HG02852 (cell line): ENCODE measurements around the gene VPS13C.
A peak's percentile ranks its signal among the peaks of the same experiment; 100 is the strongest.
"Not testable (repeated sequence)": the region's sequence is repeated elsewhere in the genome, so short reads cannot be mapped to it uniquely, and the experiment has no call there.

Experiments
- ATAC-seq: cut with Tn5 transposase; IDR thresholded peaks from one replicate; pipeline ENCODE4 v1.9.1; 2021; ENCODE audit warnings: mild to moderate bottlenecking, moderate library complexity; ENCODE audit not compliant: unreplicated experiment

Gene VPS13C

DNA sequence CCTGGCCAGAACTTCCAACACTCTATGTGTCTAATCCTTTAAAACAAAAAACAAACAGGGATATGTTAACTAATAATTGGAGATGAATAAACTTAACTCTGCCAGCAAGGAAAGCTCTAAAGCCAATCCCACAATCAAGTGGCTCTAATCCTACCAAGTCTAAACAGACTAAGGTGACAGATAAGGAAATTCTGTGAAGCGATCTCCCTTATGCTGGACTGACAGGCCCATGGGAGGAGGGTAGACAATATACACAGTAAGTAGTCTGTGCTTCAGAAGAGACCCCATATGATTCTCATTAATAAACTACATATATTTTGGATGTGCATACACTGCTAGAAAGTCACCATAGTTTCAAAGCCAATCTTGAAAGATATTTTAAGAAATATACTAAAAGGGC is 10.1 kb downstream of the VPS13C start:
- no peak for ATAC-seq

GRCh38 chr15:62048254-62048653 is 12.0 kb downstream of the VPS13C start:
- ATAC-seq = not testable (repeated sequence)

DNA sequence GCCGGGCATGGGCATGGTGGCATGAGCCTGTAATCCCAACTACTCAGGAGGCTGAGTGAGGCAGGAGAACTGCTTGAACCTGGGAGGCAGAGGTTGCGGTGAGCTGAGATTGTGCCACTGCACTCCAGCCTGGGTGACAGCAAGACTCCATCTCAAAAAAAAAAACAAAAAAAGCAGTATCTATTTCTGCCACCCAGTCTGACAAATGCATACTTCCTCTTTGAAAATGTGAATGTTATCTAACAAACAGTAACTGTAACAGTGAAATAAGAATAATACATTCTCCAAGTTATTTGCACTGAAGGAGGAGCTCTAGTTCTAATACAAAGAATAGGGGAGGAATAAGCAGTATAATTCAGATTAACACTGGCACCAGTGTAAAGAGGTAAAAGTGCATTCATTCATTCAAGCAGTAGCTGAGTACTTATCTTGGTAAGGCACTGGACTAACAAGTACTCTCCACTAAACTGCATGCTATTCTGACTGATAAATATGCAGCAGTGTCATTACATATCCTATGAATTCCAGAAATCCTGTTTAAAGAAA is 12.9 kb downstream of the VPS13C start:
- ATAC-seq = peak; percentile 41

DNA sequence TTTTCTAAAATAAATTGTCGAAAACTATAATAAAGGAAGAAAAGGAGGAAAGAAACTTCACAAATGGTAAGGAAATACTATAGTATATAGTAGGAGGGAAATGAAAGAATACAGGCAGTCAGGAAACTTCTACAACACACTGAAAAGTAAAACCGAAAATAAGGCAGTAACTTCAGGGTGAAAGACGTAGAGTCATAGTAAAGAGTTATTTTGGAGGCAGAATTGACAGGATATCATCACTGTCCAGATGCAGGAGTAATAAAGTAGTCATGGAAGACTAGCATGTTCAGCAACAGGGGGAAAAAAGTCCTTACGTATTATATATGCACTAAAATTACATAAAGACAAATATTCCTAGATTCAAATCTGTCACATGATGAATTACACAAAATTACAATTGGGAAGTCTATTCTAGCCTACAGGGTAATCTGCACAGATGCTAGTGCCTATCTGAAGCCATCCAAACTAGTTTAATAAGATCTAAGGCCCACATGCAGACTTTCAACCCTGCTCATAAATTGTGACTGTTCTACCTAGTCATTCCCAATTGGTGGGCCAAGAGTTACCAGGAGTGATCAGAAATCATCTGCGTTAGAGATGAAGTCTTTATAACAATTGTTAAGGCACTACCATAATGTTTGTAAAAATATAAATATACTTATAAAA is 14.0 kb downstream of the VPS13C start:
- peak; percentile 60 for ATAC-seq

GRCh38 chr15:62035256-62035924 is 24.9 kb downstream of the VPS13C start:
- no peak for ATAC-seq

- ATAC-seq = no peak
Observed at GRCh38 chr15:62027916-62028315, 32.3 kb downstream of the VPS13C start.

DNA sequence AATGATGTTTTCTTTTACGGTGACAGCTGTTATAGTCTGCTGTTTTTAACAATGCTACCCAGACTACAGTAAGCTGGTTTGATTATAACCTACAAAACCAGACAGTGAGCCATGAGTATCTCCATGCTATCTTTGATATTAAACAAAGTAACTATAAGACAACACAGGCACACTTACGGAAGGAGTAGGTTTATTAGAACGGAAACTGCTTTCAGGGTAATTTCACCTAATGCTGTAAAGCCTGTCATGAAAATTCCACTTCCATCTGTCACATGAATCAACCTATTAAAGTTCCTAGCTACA is 33.0 kb downstream of the VPS13C start:
- ATAC-seq = no peak

DNA sequence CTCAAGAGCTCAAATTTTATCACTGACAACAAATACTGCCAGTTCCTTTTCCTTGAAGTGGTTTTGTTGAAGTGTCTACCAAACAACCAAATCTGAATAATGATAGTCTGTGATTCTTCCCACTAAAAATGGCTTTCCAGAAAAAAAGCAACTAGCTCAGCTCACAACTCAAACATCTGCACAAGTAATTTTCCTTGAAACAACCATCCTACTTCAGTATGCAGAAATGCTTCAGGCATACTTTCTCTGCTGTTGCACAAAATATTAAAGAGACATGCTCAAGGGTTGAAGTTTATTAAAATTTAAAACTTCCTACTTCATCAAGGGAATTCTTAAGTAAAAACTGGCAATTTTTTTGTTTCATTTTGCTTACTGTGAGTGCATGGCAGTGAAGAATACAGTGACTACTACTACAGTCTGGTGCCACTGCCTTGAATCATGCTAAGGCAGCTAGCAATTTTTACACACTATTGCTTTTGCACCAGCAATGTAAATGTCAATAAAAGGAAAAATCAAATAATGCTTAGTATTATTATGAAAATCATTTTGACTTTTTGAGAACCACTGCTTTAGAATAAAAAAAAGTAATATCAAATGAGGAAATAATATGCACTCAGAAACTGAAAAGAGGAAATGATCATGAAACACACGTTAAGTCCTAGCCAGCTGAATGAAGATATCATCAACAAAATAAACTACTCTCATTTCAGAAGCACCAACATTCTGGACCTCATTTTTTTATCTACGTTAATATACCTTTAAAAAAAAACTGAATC is 33.6 kb downstream of the VPS13C start:
- no peak for ATAC-seq

DNA sequence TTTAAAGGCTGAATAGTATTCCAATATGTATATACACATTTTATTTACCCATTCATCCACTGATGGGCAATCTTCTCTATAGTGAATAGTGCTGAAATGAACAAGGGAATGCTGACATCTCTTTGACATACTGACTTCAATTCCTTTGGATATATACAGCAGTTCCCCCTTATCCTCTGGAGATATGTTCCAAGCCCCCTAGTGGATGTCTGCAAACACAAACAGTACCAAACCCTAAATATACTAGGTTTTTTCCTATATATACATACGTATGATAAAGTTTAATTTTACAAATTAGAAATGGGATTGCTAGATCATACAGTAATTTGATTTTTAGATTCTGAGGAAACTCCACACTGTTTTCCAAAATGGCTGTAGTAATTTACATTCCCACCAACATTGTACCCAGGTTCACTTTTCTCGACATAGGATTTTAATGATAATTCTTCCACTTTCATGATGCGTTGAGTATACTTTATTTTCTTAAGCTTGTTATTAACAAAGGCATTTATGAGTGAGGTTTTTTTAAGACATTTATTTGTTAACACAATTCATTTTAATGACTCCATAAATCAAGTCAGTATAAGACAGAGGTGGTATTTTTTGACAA is 38.2 kb downstream of the VPS13C start:
- no peak for ATAC-seq

DNA sequence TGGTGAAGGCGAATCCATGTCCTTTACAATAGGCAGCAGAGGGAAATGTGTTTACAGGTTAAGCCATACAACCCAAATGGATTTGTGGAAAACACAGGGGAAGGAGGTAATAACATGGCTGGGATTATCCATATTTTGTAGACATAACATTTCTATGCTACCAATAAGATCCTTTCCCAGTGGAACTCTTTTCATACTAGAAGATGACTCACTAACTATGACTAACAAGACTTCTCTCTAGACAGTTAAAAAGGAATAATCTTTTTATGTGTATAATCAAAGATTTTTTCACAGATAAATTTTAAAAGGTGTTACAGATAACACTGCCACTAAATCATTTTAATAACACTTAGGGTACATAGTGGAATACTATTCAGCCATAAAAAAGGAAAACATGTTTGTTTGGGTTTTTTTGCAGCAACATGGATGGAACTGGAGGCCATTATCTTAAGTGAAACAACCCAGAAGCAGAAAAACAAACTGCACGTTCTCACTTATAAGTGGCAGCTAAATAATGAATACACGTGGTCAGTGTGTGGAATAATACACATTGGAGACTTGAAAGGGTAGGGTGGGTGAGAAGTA is 39.6 kb downstream of the VPS13C start:
- no peak for ATAC-seq

DNA sequence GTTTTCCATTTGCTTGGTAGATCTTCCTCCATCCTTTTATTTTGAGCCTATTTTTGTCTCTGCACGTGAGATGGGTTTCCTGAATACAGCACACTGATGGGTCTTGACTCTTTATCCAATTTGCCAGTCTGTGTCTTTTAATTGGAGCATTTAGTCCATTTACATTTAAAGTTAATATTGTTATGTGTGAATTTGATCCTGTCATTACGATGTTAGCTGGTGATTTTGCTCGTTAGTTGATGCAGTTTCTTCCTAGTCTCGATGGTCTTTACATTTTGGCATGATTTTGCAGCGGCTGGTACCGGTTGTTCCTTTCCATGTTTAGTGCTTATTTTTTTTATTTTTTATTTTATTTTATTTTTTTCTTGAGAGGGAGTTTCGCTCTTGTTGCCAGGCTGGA is 54.9 kb downstream of the VPS13C start:
- not testable (repeated sequence) for ATAC-seq

DNA sequence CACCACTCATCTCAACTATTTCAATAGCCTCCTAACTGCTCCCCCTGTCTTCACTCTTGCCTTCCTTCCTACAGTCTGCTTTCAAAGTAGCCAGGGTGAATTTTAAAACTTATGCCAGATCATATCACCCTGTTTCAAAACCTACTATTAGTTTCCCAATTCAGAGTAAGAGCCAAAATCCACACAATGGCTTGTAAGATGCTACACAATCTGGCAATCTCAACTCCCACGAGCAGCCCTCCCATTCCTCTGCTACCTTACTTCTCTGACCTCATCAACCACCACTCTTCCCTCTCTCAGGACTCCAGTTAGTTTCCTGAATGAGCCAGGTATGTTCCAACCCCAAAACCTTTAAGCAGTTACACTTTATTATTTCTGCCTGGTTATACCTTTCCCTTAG is 62.5 kb downstream of the VPS13C start:
- ATAC-seq = no peak

- ATAC-seq = no peak
Observed at GRCh38 chr15:61996056-61996635, 64.1 kb downstream of the VPS13C start.

DNA sequence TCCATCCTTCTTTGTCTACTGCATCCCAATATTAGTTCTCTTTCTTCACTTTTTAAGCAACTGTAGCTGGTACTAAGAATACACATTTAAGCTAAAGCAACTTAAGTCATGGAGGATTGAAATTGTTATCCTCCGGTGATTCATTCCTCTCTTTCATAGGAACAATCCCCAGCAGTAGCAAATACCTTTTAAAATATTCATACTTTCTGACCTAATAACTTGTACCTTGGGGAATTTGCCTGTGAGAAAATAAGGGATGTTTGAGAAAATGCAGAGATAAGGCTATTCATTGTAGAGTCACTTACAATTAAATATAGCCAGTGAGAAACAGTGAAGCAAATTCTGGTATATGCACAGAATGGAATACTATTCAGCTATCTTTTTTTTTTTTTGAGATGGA is 66.0 kb downstream of the VPS13C start:
- ATAC-seq = no peak

GRCh38 chr15:61992518-61992917 is 67.7 kb downstream of the VPS13C start:
- no peak for ATAC-seq

GRCh38 chr15:61989667-61990066 is 70.6 kb downstream of the VPS13C start:
- no peak for ATAC-seq

DNA sequence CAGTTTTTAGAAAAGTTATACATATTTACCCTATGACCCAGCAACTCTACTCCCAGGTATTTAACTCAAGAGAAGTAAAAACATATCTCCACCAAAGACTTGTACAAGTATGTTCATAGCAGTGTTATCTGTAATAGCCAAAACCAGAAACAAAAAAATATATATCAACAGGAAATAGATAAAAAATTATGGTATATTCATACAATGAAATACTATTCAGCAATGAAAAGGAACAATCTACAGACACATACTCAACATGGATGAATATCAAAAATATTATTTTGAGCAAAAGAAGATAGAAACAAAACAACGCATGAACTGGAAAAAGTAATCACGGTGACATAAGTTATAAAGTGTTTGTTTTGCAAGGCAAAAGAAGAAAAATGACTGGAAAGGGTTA is 72.4 kb downstream of the VPS13C start:
- ATAC-seq = no peak

DNA sequence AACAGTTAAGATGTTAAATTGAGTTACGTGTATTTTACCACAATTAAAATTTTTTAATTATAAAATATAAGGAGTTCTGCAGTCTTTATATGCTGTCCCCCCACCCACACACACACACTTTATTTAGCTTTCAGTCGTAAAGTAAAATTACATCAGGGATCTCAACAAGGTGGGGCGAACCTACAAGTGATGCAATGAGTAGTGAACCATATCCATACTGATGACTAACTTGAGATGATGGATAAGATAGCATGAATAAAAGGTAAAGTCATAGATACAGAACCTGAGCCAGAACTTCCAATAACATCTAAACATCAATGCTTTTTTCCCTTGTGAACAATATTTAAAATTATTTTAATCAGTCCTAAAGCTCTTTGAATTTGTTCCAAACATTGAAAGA is 77.2 kb downstream of the VPS13C start:
- ATAC-seq = no peak

DNA sequence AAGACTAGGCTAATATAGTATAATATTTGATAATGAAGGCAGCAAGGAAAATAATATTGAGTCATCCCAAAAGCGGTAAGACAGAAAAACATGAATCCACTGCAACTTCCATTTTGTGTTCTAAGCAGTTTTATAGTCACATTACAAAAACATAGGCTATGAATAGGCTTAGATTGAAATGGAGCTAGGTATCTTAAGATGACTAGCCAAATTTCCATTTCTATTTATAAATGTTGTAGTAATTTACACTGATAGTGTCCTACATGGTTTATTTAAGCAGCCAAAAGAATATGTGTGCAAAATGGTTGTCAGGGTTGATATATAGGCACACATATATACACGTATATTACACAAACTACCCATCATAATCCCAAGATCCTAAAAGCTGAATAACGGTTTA is 82.0 kb downstream of the VPS13C start:
- no peak for ATAC-seq

- ATAC-seq = no peak
Observed at GRCh38 chr15:61974759-61975158, 85.5 kb downstream of the VPS13C start.

DNA sequence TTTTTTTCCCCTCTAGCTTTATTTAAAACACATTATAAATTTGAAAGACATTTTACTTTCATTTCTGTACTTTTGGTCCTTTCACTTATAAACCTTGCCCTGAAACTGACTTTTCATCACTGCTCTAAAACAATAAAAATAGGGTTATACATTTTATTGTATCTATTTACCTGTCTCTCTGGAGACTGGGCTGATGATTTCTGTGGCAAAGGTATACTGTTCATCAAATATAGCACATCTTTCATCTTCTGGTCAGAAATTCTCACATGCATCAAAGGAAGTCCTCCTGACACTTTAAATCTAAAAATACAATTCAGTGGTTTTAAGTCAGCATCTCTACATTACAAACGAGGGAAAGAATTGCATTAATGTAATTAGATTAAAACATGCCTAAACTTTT is 86.1 kb downstream of the VPS13C start:
- no peak for ATAC-seq
